ENCODE measurements around the gene ZDHHC11B.
"Not testable (repeated sequence)": the region's sequence is repeated elsewhere in the genome, so short reads cannot be mapped to it uniquely, and the experiment has no call there.

GRCh38 chr5:680836-681235 lies 103.7 kb downstream of the ZDHHC11B start:
- not testable (repeated sequence) for TF ChIP-seq CTCF (conservative IDR thresholded peaks at IDR 0.05; ENCODE audit: low read depth, low read length); EZH2phosphoT487 (IDR thresholded peaks at IDR 0.05; ENCODE audit: borderline replicate concordance, low read length)
